ENCODE results near the gene ZFPM1.

Gene ZFPM1

DNA sequence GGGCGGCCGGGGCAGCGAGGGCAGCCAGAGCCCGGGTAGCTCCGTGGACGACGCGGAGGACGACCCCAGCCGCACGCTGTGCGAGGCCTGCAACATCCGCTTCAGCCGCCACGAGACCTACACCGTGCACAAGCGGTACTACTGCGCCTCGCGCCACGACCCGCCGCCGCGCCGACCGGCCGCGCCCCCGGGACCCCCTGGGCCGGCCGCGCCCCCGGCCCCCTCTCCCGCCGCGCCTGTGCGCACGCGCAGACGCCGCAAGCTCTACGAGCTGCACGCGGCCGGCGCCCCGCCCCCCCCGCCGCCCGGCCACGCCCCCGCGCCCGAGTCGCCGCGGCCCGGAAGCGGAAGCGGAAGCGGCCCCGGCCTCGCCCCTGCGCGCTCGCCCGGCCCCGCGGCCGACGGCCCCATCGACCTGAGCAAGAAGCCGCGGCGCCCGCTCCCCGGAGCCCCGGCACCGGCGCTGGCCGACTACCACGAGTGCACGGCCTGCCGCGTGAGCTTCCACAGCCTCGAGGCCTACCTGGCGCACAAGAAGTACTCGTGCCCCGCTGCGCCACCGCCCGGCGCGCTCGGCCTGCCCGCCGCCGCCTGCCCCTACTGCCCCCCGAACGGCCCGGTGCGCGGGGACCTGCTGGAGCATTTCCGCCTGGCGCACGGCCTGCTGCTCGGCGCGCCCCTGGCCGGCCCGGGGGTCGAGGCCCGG is 81.0 kb downstream of the ZFPM1 start:
- peak overlapping the region in 1 of 2 donors; percentile 59 for H3K4me3 ChIP-seq (replicated peaks in 1 of 2; ENCODE audit: low read depth in 2 of 2, low read length in 2 of 2)

DNA sequence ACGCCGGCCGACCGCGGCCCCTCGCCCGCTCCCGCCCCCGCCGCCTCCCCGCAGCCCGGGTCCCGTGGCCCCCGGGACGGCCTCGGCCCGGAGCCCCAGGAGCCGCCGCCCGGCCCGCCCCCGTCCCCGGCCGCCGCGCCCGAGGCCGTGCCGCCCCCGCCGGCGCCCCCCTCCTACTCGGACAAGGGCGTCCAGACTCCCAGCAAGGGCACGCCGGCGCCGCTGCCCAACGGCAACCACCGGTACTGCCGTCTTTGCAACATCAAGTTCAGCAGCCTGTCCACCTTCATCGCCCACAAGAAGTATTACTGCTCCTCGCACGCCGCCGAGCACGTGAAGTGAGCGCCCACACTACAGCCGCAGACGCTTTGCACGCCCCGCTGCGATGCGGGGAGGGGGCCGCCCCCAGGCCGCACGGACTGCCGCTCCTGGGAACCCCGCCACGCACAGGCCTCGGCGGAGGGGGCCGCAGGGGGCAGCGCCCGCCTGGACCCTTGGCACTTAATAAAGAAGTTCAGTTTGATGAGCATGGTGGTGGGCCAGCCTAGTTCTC is 81.6 kb downstream of the ZFPM1 start:
- DNase-seq (ENCODE audit: low read depth in 2 of 2): peak; percentile 50
- H3K4me3 ChIP-seq (replicated peaks in 1 of 2; ENCODE audit: low read depth in 2 of 2, low read length in 2 of 2): peak overlapping the region; percentile 29 to 59
- TF ChIP-seq, protein P1, sequence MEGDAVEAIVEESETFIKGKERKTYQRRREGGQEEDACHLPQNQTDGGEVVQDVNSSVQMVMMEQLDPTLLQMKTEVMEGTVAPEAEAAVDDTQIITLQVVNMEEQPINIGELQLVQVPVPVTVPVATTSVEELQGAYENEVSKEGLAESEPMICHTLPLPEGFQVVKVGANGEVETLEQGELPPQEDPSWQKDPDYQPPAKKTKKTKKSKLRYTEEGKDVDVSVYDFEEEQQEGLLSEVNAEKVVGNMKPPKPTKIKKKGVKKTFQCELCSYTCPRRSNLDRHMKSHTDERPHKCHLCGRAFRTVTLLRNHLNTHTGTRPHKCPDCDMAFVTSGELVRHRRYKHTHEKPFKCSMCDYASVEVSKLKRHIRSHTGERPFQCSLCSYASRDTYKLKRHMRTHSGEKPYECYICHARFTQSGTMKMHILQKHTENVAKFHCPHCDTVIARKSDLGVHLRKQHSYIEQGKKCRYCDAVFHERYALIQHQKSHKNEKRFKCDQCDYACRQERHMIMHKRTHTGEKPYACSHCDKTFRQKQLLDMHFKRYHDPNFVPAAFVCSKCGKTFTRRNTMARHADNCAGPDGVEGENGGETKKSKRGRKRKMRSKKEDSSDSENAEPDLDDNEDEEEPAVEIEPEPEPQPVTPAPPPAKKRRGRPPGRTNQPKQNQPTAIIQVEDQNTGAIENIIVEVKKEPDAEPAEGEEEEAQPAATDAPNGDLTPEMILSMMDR (IDR thresholded peaks at IDR 0.05; ENCODE audit: low read depth, low read length): peak; percentile 13

More for the DNA sequence above, 81.0 kb downstream of the ZFPM1 start:
- peak; percentile 58 to 69 for DNase-seq (ENCODE audit: low read depth in 2 of 2)
- TF ChIP-seq, protein P1 (IDR thresholded peaks at IDR 0.05; ENCODE audit: low read depth, low read length): no peak

DNA sequence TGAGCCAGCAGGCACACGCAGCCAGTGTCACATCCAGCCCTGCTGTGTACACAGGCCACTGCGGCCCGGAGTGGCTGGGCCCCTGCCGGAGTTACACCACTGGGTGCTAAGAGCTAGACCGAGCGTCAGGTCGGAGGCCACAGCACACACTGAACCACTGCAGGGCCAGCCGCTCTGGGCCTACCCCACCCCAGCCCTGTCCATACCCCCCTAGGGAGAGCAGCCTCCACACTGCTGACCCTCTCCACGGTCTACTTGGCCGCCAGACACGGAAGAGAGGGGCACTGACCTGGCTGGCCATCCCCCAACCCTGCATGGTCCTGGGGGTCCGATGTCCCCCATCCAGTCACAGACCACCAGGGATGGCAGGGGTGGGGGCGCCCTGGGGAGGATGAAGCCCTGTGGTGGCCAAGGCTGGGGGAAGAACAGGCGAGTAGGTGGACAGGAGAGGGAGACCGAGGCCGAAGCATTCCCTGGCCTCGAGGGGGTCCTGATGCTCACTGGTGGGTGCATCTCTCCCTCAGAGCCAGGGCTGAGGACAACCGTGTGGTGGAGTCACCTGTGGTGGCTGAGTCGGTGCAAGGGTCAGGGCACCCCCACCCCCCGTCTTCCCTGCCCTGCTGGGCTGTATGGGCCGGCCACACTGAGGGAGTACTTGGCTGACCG is 82.2 kb downstream of the ZFPM1 start:
- DNase-seq (ENCODE audit: low read depth in 2 of 2): no peak
- H3K4me3 ChIP-seq (replicated peaks in 1 of 2; ENCODE audit: low read depth in 2 of 2, low read length in 2 of 2): peak overlapping the region in 1 of 2 donors; percentile 59
- TF ChIP-seq, protein P1 (IDR thresholded peaks at IDR 0.05; ENCODE audit: low read depth, low read length): no peak

DNA sequence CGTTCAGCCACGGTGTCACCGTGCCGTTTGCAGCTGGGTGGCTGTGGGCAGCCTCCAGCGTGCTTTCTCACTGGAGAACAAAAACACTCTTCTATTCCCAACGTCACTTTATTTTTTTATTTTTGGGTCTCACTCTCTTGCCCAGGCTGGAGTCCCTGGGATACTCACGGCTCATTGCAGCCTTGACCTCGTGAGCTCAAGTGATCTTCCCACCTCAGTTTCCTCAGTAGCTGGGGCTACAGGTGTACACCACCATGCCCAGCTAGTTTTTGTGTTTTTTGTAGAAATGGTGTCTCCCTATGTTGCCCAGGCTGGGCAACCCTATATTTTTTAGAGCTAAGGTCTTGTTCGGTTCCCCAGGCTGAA is 82.8 kb downstream of the ZFPM1 start:
- H3K4me3 ChIP-seq (replicated peaks in 1 of 2; ENCODE audit: low read depth in 2 of 2, low read length in 2 of 2): no peak overlapping the region
- TF ChIP-seq, protein P1 (IDR thresholded peaks at IDR 0.05; ENCODE audit: low read depth, low read length): no peak
- no peak for DNase-seq (ENCODE audit: low read depth in 2 of 2)

DNA sequence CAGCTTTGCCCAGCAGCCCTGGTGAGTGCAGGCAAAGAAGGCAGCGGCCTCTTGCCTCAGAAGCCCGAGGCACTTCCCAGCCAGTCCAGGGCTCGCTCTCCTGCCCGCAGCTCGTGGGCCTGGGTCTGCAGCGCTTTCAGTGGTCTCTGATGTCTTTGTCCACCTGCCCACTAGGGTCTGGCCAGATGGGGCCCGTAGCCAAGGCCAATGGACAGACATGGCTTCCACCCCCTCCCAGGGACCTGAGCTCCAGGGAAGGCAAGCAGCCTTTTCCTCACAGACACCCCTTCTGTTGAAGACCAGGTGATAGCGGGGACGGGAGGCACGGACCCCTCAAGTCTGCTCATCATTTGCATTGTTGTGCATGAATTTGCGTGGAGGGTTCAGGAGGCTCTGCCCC is 83.4 kb downstream of the ZFPM1 start:
- DNase-seq (ENCODE audit: low read depth in 2 of 2): no peak
- TF ChIP-seq, protein P1 (IDR thresholded peaks at IDR 0.05; ENCODE audit: low read depth, low read length): no peak
- no peak overlapping the region for H3K4me3 ChIP-seq (replicated peaks in 1 of 2; ENCODE audit: low read depth in 2 of 2, low read length in 2 of 2)

DNA sequence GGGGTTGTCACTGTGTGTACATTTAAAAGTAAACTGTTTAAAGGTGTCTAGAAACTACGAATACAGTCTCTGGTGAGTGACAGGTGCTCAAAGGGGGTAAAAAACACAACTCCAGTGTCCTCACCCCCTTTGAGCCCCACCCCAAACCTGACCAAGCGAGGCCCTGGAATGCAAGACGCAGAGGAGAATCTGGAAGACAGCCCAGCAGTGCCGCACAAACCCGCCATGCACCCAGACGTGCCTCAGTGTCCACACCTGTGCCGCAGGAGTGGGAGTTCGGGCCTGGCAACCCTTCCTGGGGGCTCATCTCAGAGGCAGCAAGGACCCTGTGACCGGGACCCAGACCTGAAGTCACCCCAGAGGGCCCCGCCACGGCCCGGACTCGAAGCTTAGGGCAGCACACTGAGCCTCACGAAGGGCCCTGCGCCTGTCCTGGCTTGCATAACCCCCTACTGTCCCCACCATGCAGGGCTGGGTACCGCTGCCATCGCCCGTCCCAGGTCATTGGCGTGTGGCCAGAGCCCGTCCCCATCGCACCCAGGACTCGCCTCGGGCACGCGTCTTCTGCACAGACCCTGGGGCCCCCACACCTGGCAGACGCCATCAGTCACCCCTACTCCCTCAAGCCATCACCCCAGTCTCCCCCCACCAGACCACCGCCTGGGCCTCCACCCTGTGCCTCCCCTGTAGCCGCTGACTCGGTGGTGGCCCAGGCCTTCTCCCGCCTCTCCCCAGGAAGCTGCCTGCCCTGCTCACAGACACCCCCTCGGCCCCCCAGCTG is 84.1 kb downstream of the ZFPM1 start:
- DNase-seq (ENCODE audit: low read depth in 2 of 2): no peak
- TF ChIP-seq, protein P1 (IDR thresholded peaks at IDR 0.05; ENCODE audit: low read depth, low read length): no peak
- no peak overlapping the region for H3K4me3 ChIP-seq (replicated peaks in 1 of 2; ENCODE audit: low read depth in 2 of 2, low read length in 2 of 2)
